ENCODE data around the gene RTP4. TPM values are rescaled to one million over a fixed set of nuclear protein-coding genes. Genes with fewer than 3 reads are reported as not detected.

Gene RTP4
- total and polyA plus RNA-seq, 7 experiments from 2014 or later, result 1.6 to 23.1 (median 6.0) TPM

DNA sequence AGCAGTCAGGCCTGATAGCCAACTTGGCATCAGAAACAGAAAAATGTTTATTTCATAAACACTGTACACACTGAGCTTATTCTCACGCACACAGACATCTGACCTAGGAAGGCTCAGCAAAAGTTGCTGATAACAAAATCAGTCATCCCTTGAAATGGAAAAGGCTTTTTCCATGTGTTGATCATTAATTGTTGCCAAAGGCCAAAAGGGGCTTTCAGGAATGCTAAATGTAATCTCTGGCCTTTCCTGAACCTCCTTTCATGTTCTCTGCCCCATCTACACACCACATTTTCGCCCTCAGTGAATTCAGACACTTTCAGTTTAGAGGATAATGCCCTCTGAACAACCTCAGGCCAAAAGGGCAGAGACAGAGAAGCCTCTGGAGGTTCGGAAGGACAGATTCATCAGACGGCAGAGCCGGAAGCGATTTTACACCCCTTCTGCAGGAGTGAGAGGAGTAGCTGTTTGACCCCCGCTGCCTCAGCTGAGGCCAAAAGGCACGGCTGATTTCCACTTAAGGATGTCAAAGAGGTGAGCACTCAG, 14.5 kb downstream of the RTP4 start:
- ATAC-seq, result no peak
- Mint-ChIP-seq H3K27ac (no peak overlapping the region), H3K9me3 (peaks cover 0 to 26% (median 14%) of the 10 kb centered on the region in 11 donors), H3K36me3 (peaks cover under 1 to 47% (median 7%) of the 10 kb centered on the region in 5 donors), H3K4me1 (peaks cover 0 to 12% (median 3%) of the 10 kb centered on the region in 7 donors), H3K27me3 (peaks cover 0 to 28% (median 10%) of the 10 kb centered on the region in 5 donors), H3K4me3 (no peak overlapping the region)
- Histone ChIP-seq H3K4me3 (ENCODE audit: low read length) (no peak overlapping the region), H3K27me3 (ENCODE audit: control insufficient read depth in 2 of 2, insufficient read depth in 2 of 2, low read length in 2 of 2) (no peaks in the 10 kb centered on the region), H3K4me1 (ENCODE audit: control insufficient read depth in 2 of 2, insufficient read depth in 2 of 2, low read length in 2 of 2) (no peaks in the 10 kb centered on the region), H3K27ac (ENCODE audit: low read depth, low read length) (no peak overlapping the region), H3K9me3 (ENCODE audit: control insufficient read depth in 2 of 3, low read length in 3 of 3) (no peaks in the 10 kb centered on the region), H3K36me3 (ENCODE audit: control insufficient read depth in 2 of 3, insufficient read depth in 3 of 3, low read length in 3 of 3) (no peaks in the 10 kb centered on the region)
- no peak for DNase-seq
- intact Hi-C loops (cut with micrococcal nuclease), result no loop called here
- POLR2A ChIA-PET, result no interaction called here
- CTCF ChIA-PET, result no interaction called here

GRCh38 chr3:187383246-187383645, 15.1 kb downstream of the RTP4 start:
- peaks cover 0 to 27% (median 16%) of the 10 kb centered on the region in 11 donors for H3K9me3 Mint-ChIP-seq
- Histone ChIP-seq H3K4me1 (ENCODE audit: control insufficient read depth in 2 of 2, insufficient read depth in 2 of 2, low read length in 2 of 2) (no peaks in the 10 kb centered on the region), H3K27ac (ENCODE audit: low read depth, low read length) (no peak overlapping the region), H3K4me3 (ENCODE audit: low read length) (no peak overlapping the region), H3K27me3 (ENCODE audit: control insufficient read depth in 2 of 2, insufficient read depth in 2 of 2, low read length in 2 of 2) (no peaks in the 10 kb centered on the region), H3K9me3 (ENCODE audit: control insufficient read depth in 2 of 3, low read length in 3 of 3) (no peaks in the 10 kb centered on the region), H3K36me3 (ENCODE audit: control insufficient read depth in 2 of 3, insufficient read depth in 3 of 3, low read length in 3 of 3) (no peaks in the 10 kb centered on the region)
- ATAC-seq (no peak), DNase-seq (no peak)
- intact Hi-C loops (cut with micrococcal nuclease), result no loop called here
- H3K27ac Mint-ChIP-seq, result no peak overlapping the region
- CTCF ChIA-PET, result no interaction called here
- H3K4me3 Mint-ChIP-seq, result no peak overlapping the region
- H3K36me3 Mint-ChIP-seq, result peaks cover 0 to 44% (median 1%) of the 10 kb centered on the region in 5 donors
- H3K27me3 Mint-ChIP-seq, result peaks cover 0 to 34% (median 14%) of the 10 kb centered on the region in 5 donors
- H3K4me1 Mint-ChIP-seq, result peaks cover 0 to 7% (median 3%) of the 10 kb centered on the region in 7 donors
- POLR2A ChIA-PET, result no interaction called here

DNA sequence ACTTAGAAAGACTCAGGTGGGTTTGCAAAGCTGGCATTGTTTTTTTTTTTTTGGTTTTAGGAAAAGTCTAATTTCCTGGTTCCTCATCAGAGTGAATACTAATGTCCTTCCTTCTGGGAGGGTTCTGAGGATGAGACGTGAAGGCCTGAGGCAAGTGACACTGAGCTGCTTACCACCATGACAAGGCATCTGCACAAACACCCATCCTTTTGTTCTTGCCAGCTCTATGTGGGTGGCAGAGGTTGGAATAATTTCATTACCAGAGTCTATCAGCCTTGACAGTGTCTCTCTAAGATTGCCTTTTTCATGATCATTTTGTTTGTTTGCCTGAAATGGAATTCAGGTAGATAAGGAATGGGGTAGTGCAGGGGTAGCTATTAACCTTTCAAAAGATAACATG, 17.1 kb downstream of the RTP4 start:
- no peaks in the 10 kb centered on the region for H3K27me3 ChIP-seq (ENCODE audit: control insufficient read depth in 2 of 2, insufficient read depth in 2 of 2, low read length in 2 of 2)
- no peak overlapping the region for H3K27ac ChIP-seq (ENCODE audit: low read depth, low read length)
- ATAC-seq (no peak), DNase-seq (no peak)
- no peak overlapping the region for H3K4me3 Mint-ChIP-seq
- POLR2A ChIA-PET, result no interaction called here
- CTCF ChIA-PET, result no interaction called here
- no peak overlapping the region for H3K4me3 ChIP-seq (ENCODE audit: low read length)
- H3K36me3 ChIP-seq (ENCODE audit: control insufficient read depth in 2 of 3, insufficient read depth in 3 of 3, low read length in 3 of 3), result no peaks in the 10 kb centered on the region
- intact Hi-C loops (cut with micrococcal nuclease), result no loop called here
- peaks cover 5 to 43% (median 20%) of the 10 kb centered on the region in 11 donors for H3K9me3 Mint-ChIP-seq
- H3K36me3 Mint-ChIP-seq, result peaks cover 0 to 32% (median 0%) of the 10 kb centered on the region in 5 donors
- H3K27ac Mint-ChIP-seq, result no peak overlapping the region
- H3K9me3 ChIP-seq (ENCODE audit: control insufficient read depth in 2 of 3, low read length in 3 of 3), result peaks cover 0 to 4% (median 0%) of the 10 kb centered on the region in 3 experiments
- no peaks in the 10 kb centered on the region for H3K4me1 ChIP-seq (ENCODE audit: control insufficient read depth in 2 of 2, insufficient read depth in 2 of 2, low read length in 2 of 2)
- H3K4me1 Mint-ChIP-seq, result peaks cover 0 to 2% (median under 1%) of the 10 kb centered on the region in 7 donors
- H3K27me3 Mint-ChIP-seq, result peaks cover 0 to 40% (median 32%) of the 10 kb centered on the region in 5 donors

DNA sequence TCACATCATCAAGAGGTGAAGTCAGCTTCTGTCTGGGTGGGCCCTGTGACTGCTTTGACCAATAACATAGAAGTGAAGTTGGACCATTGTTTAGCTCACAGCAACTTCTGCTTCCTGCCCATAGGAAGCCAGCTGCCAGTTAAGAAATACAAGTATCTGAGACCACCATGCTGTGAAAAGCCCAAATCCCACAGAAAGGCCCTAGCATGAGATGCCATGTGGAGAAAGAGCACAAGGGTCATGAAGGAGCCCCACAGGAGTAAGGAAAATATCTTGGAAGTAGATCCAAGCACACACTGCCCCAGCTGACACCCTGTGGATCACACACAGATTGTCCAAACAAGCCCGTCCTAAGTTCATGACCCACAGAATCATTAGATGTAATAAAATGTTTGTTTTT, 28.5 kb downstream of the RTP4 start:
- no peaks in the 10 kb centered on the region for H3K9me3 Mint-ChIP-seq
- ATAC-seq (no peak), DNase-seq (no peak)
- no peaks in the 10 kb centered on the region for H3K36me3 Mint-ChIP-seq
- Histone ChIP-seq H3K27me3 (ENCODE audit: control insufficient read depth in 2 of 2, insufficient read depth in 2 of 2, low read length in 2 of 2) (peaks cover 3 to 5% of the 10 kb centered on the region in 2 donors), H3K36me3 (ENCODE audit: control insufficient read depth in 2 of 3, insufficient read depth in 3 of 3, low read length in 3 of 3) (no peaks in the 10 kb centered on the region), H3K9me3 (ENCODE audit: control insufficient read depth in 2 of 3, low read length in 3 of 3) (no peaks in the 10 kb centered on the region), H3K4me3 (ENCODE audit: low read length) (no peak overlapping the region), H3K27ac (ENCODE audit: low read depth, low read length) (no peak overlapping the region), H3K4me1 (ENCODE audit: control insufficient read depth in 2 of 2, insufficient read depth in 2 of 2, low read length in 2 of 2) (no peaks in the 10 kb centered on the region)
- no peak overlapping the region for H3K27ac Mint-ChIP-seq
- ChIA-PET POLR2A (no interaction called here), CTCF (no interaction called here)
- H3K4me1 Mint-ChIP-seq, result no peaks in the 10 kb centered on the region
- H3K4me3 Mint-ChIP-seq, result no peak overlapping the region
- intact Hi-C loops (cut with micrococcal nuclease), result no loop called here
- peaks cover 10 to 53% (median 16%) of the 10 kb centered on the region in 5 donors for H3K27me3 Mint-ChIP-seq

- ChIA-PET POLR2A (no interaction called here), CTCF (no interaction called here)
- intact Hi-C loops (cut with micrococcal nuclease), result no loop called here
- ATAC-seq (no peak), DNase-seq (no peak)
- Mint-ChIP-seq H3K27ac (no peak overlapping the region), H3K4me3 (no peak overlapping the region), H3K27me3 (peaks cover 16 to 47% (median 20%) of the 10 kb centered on the region in 5 donors), H3K4me1 (no peaks in the 10 kb centered on the region), H3K36me3 (no peaks in the 10 kb centered on the region), H3K9me3 (no peaks in the 10 kb centered on the region)
- H3K9me3 ChIP-seq (ENCODE audit: control insufficient read depth in 2 of 3, low read length in 3 of 3), result no peaks in the 10 kb centered on the region
- no peaks in the 10 kb centered on the region for H3K4me1 ChIP-seq (ENCODE audit: control insufficient read depth in 2 of 2, insufficient read depth in 2 of 2, low read length in 2 of 2)
- no peaks in the 10 kb centered on the region for H3K36me3 ChIP-seq (ENCODE audit: control insufficient read depth in 2 of 3, insufficient read depth in 3 of 3, low read length in 3 of 3)
- no peak overlapping the region for H3K4me3 ChIP-seq (ENCODE audit: low read length)
- H3K27ac ChIP-seq (ENCODE audit: low read depth, low read length), result no peak overlapping the region
- peaks cover 3 to 5% of the 10 kb centered on the region in 2 donors for H3K27me3 ChIP-seq (ENCODE audit: control insufficient read depth in 2 of 2, insufficient read depth in 2 of 2, low read length in 2 of 2)
These were observed 30.8 kb downstream of the RTP4 start for GRCh38 chr3:187398955-187399354.

GRCh38 chr3:187400756-187401155, 32.6 kb downstream of the RTP4 start:
- intact Hi-C loops (cut with micrococcal nuclease), result no loop called here
- Histone ChIP-seq H3K27me3 (ENCODE audit: control insufficient read depth in 2 of 2, insufficient read depth in 2 of 2, low read length in 2 of 2) (peaks cover 3 to 5% of the 10 kb centered on the region in 2 donors), H3K4me1 (ENCODE audit: control insufficient read depth in 2 of 2, insufficient read depth in 2 of 2, low read length in 2 of 2) (no peaks in the 10 kb centered on the region), H3K36me3 (ENCODE audit: control insufficient read depth in 2 of 3, insufficient read depth in 3 of 3, low read length in 3 of 3) (no peaks in the 10 kb centered on the region), H3K27ac (ENCODE audit: low read depth, low read length) (no peak overlapping the region), H3K4me3 (ENCODE audit: low read length) (no peak overlapping the region), H3K9me3 (ENCODE audit: control insufficient read depth in 2 of 3, low read length in 3 of 3) (no peaks in the 10 kb centered on the region)
- no peak overlapping the region for H3K4me3 Mint-ChIP-seq
- H3K4me1 Mint-ChIP-seq, result no peaks in the 10 kb centered on the region
- ChIA-PET CTCF (no interaction called here), POLR2A (no interaction called here)
- H3K27ac Mint-ChIP-seq, result no peak overlapping the region
- H3K9me3 Mint-ChIP-seq, result no peaks in the 10 kb centered on the region
- no peaks in the 10 kb centered on the region for H3K36me3 Mint-ChIP-seq
- peaks cover 12 to 45% (median 25%) of the 10 kb centered on the region in 5 donors for H3K27me3 Mint-ChIP-seq
- DNase-seq, result no peak
- ATAC-seq, result no peak

DNA sequence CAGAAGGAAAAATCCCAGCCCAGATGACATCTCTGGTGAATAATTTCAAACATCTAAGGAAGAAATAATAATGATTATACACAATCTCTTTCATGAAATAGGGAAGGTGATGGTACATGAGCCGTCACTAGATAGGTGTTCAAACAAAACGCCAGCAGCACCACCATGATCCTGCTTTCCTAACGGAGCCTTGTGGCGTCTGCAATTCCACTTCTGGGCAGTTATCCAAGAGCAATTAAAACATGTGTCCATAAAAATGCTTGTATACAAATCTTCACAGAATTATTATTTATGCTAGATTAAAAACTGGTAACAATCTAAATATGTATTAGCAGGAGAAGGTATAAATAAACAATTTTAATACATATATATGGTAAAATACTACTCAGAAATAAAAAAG, 33.7 kb downstream of the RTP4 start:
- no peak for ATAC-seq
- Histone ChIP-seq H3K4me3 (ENCODE audit: low read length) (no peak overlapping the region), H3K36me3 (ENCODE audit: control insufficient read depth in 2 of 3, insufficient read depth in 3 of 3, low read length in 3 of 3) (no peaks in the 10 kb centered on the region), H3K27ac (ENCODE audit: low read depth, low read length) (no peak overlapping the region), H3K9me3 (ENCODE audit: control insufficient read depth in 2 of 3, low read length in 3 of 3) (no peaks in the 10 kb centered on the region), H3K27me3 (ENCODE audit: control insufficient read depth in 2 of 2, insufficient read depth in 2 of 2, low read length in 2 of 2) (peaks cover 1 to 5% of the 10 kb centered on the region in 2 donors), H3K4me1 (ENCODE audit: control insufficient read depth in 2 of 2, insufficient read depth in 2 of 2, low read length in 2 of 2) (no peaks in the 10 kb centered on the region)
- POLR2A ChIA-PET, result no interaction called here
- H3K4me3 Mint-ChIP-seq, result no peak overlapping the region
- no peaks in the 10 kb centered on the region for H3K36me3 Mint-ChIP-seq
- H3K9me3 Mint-ChIP-seq, result no peaks in the 10 kb centered on the region
- intact Hi-C loops (cut with micrococcal nuclease), result no loop called here
- no peaks in the 10 kb centered on the region for H3K4me1 Mint-ChIP-seq
- peaks cover 12 to 43% (median 30%) of the 10 kb centered on the region in 5 donors for H3K27me3 Mint-ChIP-seq
- H3K27ac Mint-ChIP-seq, result no peak overlapping the region
- no peak for DNase-seq
- CTCF ChIA-PET, result no interaction called here

All from naive thymus-derived CD4-positive, alpha-beta T cell (primary cell).